GM12891 (cell line): ENCODE data around the gene PRDM16.

Source experiments
- DNase-seq: peaks from one replicate; pipeline ENCODE4 v3.0.0; 2011; ENCODE audit warnings: low spot score; ENCODE audit not compliant: insufficient read length
- FAIRE-seq: peaks from 2 replicates; lab custom pipeline; 2011; peaks lifted over from hg19 to GRCh38; lab: Jason Lieb, UNC
- PAX5 ChIP-seq: IDR thresholded peaks from 2 replicates; pipeline ENCODE4 v1.6.1; 2011; ENCODE audit warnings: low read length, moderate library complexity, mild to moderate bottlenecking; ENCODE audit not compliant: insufficient read depth, severe bottlenecking
- POLR2A ChIP-seq: IDR thresholded peaks from 2 replicates; pipeline ENCODE4 v1.6.1; 2011; ENCODE audit warnings: low read depth, low read length, control low read depth
- POLR2AphosphoS5 ChIP-seq: IDR thresholded peaks from 2 replicates; pipeline ENCODE4 v1.6.1; 2011; ENCODE audit warnings: low read depth, low read length, control low read depth
- POU2F2 ChIP-seq: IDR thresholded peaks from 2 replicates; pipeline ENCODE4 v1.6.1; 2011; ENCODE audit warnings: low read depth, mild to moderate bottlenecking, control low read depth, low read length, moderate library complexity
- SPI1 ChIP-seq: IDR thresholded peaks from 2 replicates; pipeline ENCODE4 v1.6.1; 2011; ENCODE audit warnings: low read depth, low read length, control low read depth
- TAF1 ChIP-seq: IDR thresholded peaks from 2 replicates; pipeline ENCODE4 v1.6.1; 2011; ENCODE audit warnings: low read depth, low read length, control low read depth

Gene PRDM16

DNA sequence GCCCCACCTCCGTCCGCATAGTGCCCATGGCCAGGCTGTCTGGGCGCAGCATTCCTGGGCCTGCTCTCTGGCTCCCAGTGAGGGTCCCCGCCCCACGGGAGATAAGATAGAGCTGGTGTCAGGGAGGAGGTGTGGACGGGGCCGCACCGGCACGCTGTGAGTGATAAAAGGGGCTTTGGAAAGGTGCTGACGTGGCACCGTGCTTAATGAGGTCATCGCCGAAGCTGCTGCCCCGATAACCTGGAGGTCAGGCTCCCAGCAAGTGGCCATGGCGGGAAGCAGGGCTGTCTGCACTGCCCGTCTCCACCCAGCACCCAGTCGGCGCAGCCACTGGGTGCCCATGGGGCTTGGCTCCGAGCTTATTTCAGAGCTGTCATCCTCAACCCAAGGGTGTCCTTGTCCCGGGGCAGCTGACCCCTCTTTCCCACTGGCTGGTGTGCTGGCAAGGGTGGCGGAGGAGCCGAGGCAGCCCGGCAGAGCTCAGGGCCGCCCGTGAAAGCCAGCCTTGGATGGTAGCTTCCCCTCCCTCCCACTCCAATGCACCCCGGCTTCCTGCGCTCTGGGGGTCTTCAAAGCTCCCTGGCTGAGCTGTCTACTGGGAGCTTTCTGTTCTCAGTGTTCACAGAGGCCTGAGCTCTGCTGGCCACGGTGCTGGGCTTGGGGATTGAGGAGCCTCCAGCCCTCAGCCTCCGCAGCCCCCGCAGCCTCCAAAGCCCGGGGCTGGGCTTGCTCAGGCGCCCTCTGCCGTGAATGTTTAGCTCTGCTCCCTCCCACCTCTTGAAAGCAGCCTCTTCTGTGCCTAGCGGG is 280.4 kb downstream of the PRDM16 start:
- FAIRE-seq (no peak), DNase-seq (no peak)
- TF ChIP-seq TAF1 (no peak), POU2F2 (no peak), SPI1 (no peak), POLR2AphosphoS5 (no peak), PAX5 (no peak), POLR2A (no peak)

DNA sequence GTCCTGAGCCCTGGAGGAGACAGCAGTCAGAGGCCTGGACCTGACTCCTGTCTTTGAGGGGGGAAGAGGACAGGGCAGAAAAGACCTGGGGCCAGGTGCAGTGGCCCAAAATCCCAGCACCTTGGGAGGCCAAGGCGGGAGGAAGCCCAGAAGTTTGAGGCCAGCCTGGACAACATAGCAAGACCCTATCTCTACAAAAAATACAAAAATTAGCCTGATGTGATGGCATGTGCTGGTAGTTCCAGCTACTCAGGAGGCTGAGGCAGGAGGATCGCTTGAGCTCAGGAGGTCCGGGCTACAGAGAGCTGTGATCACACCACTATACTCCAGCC is 280.9 kb downstream of the PRDM16 start:
- no peak for DNase-seq
- no peak for FAIRE-seq
- TF ChIP-seq SPI1 (no peak), POU2F2 (no peak), TAF1 (no peak)

DNA sequence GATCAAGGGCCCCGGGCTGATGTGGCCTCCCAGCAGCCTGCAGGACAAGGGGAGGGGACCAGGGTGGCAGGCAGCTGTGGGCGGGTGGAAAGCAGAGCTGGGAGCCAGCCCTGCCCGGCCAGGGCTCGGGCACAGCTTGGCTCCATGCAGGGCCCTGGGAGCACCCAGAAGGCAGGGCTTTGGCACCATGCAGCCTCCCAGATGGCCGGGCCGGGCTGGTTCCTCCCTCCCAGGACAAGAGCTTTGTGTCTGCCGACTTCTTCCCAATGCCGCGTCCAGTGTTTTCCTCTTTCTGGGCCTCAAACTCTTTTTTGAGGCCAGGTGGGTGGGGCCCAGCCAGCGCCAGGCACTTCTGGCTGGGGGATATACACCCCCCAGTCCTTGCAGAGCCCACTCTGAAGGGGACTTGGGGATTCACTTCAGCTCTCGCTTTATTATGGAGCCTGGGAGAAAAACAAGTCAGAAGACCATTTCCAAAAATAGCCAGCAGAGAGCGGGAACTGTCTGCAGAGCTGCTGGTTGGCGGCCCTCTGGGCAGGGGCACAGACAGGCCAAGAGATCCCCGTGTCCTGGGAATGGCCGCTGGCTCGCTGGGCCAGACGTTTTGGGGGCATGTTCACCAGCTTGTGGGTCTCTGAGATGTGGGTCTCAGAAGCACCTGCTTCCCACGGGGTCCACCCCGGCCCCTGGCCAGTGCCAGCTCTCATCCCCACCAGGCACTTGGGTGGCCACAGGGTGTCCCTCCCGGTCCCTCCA is 281.7 kb downstream of the PRDM16 start:
- no peak for DNase-seq
- no peak for FAIRE-seq
- TF ChIP-seq POU2F2 (no peak), SPI1 (no peak), POLR2A (no peak), PAX5 (no peak), POLR2AphosphoS5 (no peak), TAF1 (no peak)

DNA sequence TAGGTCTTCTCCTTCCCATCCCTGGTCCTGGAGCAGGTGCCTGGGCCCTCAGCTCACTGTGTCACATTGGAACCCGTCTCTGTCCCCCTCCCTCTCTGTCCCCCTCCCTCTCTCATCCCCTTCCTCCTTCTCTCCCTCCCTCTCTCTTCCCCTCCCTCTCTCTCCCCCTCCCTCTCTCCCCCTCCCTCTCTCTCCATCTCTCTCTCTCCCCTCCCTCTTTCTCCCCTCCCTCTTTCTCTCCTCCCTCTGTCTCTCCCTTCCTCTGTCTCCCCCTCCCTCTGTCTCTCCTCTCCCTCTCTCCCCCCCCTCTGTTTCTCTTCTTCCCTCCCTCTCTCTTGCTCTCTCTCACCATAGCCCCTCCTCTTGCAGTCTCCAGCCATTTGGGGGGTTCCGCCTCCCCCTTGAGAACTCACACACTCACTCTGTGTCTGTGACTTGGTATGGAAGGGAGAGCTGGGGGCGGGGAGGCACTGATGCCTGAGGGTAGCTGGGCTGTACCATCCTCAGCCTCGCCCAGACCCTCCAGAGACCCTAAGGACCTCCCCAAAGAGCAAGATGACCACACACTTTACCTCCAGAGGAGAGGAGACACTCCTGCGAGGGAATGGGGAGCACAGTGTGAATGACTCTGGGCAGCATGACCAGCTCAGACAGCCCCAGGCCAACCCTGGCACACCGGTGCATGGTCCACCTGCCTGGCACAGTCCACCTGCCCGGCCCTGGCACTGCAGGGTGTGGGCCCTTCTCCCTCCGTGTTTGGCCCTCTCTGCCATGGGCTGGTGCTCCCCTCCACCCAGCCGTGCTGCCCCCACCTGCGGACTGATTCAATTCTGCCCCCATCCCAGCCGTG is 282.7 kb downstream of the PRDM16 start:
- FAIRE-seq = no peak
- TF ChIP-seq TAF1 (no peak), POU2F2 (no peak), SPI1 (no peak), PAX5 (no peak), POLR2A (no peak), POLR2AphosphoS5 (no peak)
- DNase-seq = no peak

DNA sequence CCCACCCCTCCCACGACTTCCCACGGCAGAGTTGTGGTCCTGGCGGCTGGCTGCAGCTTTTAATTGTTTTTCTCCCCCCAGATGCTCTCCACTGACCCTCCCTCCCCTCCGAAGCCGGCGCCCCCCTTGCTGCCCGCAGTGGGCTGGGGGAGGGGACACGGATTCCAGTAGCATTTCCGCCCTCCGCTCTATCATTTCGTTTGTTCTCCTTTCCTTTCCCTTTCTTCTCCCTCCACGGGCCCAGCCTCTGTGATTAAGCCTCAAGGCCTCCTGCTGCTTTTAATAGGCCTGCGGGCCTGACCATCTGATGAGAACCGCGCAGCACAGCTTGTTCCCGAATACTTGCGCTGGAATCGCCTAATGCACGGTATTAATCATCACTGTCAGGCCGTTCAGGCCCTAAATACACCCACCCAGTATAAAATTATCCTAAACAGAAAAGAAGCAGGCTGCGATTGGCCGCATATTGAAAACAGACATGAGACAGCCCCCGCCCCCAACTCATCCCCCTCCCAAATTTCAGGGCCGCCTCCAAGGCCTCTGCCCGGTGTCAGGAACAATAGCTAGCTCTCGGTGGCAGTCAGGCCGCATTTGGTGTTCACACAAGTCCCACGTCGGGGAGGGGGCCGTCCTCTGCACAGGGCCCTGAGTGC is 283.4 kb downstream of the PRDM16 start:
- no peak for DNase-seq
- FAIRE-seq = no peak
- no peak for TF ChIP-seq POU2F2
- no peak for TF ChIP-seq TAF1
- no peak for TF ChIP-seq SPI1
- no peak for TF ChIP-seq POLR2A
- TF ChIP-seq POLR2AphosphoS5 = no peak
- TF ChIP-seq PAX5 = no peak

DNA sequence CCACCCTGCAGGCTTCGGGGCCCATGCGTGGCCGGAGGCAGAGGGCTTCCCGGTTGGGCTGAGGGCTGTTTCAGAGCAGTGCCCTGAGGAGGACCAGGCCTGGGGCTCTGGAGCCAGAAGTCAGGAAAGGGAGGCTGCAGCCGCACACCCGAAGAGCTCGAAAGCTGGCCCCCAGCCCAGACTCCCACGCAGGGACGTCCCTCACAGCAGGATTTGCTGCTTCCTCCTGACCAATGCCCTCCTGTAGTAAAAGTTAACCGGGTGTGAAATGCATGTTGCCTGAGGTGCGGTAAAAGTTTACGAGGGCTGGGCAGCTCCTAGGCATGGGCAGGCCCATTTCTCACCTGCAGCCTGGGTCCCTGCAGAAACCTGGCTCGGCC is 283.9 kb downstream of the PRDM16 start:
- FAIRE-seq (no peak), DNase-seq (no peak)
- TF ChIP-seq PAX5 (no peak), SPI1 (no peak), POU2F2 (no peak), TAF1 (no peak), POLR2A (no peak), POLR2AphosphoS5 (no peak)

DNA sequence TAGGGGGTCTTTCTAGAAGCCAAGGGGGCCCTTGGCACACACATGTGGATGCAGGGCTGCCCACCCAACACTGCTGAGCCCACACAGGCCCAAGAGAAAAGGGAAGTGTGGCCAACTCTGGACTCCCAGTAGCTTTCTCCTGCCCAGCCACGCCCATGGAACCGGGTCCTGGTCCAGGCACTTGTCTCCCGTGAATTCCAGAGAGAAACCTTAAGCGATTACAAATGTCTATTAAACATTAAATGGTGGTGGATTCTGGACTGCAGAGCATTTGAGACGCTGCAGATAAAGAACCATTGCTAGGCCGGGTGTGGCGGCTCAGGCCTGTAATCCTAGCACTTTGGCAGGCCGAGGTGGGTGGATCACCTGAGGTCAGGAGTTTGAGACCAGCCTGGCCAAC is 284.9 kb downstream of the PRDM16 start:
- no peak for TF ChIP-seq POLR2AphosphoS5
- no peak for TF ChIP-seq POLR2A
- no peak for TF ChIP-seq TAF1
- DNase-seq (no peak), FAIRE-seq (no peak)

DNA sequence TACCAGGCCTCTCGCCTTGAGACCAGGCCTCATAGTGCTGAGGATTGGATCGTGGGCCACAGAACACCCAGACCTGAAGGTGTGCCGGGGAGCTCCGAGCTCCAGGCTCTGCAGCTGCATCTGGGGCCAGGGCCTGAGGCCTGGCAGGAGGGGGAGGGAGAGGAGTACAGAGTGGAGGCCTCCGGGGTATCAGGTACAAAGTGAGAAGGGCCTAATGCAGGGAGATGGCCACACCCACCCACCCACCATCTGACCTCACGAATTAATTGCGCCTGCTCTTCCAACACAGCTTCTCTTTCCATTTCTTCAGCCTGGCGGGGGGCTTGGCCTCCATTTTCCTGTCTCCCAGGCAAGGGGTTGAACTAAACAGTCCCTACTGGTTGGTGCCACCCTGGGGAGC is 286.1 kb downstream of the PRDM16 start:
- FAIRE-seq (no peak), DNase-seq (no peak)
- TF ChIP-seq TAF1 (no peak), SPI1 (no peak), POLR2A (no peak), POU2F2 (no peak), POLR2AphosphoS5 (no peak), PAX5 (no peak)
